ENCODE measurements around the gene LSP1. TPM values are rescaled to one million over a fixed set of nuclear protein-coding genes. Genes with fewer than 3 reads are reported as not detected.

LSP1 gene
- total RNA-seq, 1 donor from 2014 or later = 78.2 TPM

- H3K4me3 ChIP-seq = no peak overlapping the region
- peaks cover 5% of the 10 kb centered on the region for H3K27me3 ChIP-seq
- H3K36me3 ChIP-seq = no peaks in the 10 kb centered on the region
- no peak overlapping the region for H3K27ac ChIP-seq
- no peaks in the 10 kb centered on the region for H3K9me3 ChIP-seq
- ATAC-seq = no peak
- H3K4me1 ChIP-seq = no peaks in the 10 kb centered on the region
- intact Hi-C loops (cut with DNase I) = no loop called here
- no peak for TF ChIP-seq CTCF (IDR thresholded peaks at IDR 0.05)
- no peak for DNase-seq
These were observed 81.7 kb downstream of the LSP1 start for GRCh38 chr11:1934335-1935155.

GRCh38 chr11:1935156-1936071 is 82.5 kb downstream of the LSP1 start:
- DNase-seq (peak; percentile 60), ATAC-seq (no peak)
- no peak for TF ChIP-seq CTCF (IDR thresholded peaks at IDR 0.05)
- H3K36me3 ChIP-seq = no peaks in the 10 kb centered on the region
- no peak overlapping the region for H3K4me3 ChIP-seq
- no peaks in the 10 kb centered on the region for H3K9me3 ChIP-seq
- intact Hi-C loops (cut with DNase I) = no loop called here
- H3K27me3 ChIP-seq = peaks cover 5% of the 10 kb centered on the region
- no peaks in the 10 kb centered on the region for H3K4me1 ChIP-seq
- H3K27ac ChIP-seq = no peak overlapping the region

- Histone ChIP-seq H3K27ac (no peak overlapping the region), H3K4me3 (no peak overlapping the region), H3K9me3 (no peaks in the 10 kb centered on the region), H3K4me1 (no peaks in the 10 kb centered on the region), H3K36me3 (no peaks in the 10 kb centered on the region), H3K27me3 (peaks cover 5% of the 10 kb centered on the region)
- intact Hi-C loops (cut with DNase I) = no loop called here
- ATAC-seq (no peak), DNase-seq (peak; percentile 61)
- no peak for TF ChIP-seq CTCF (IDR thresholded peaks at IDR 0.05)
These were observed 83.3 kb downstream of the LSP1 start for GRCh38 chr11:1936072-1936780.

GRCh38 chr11:1936781-1937615 is 84.1 kb downstream of the LSP1 start:
- no peaks in the 10 kb centered on the region for H3K36me3 ChIP-seq
- H3K27ac ChIP-seq = no peak overlapping the region
- TF ChIP-seq CTCF (IDR thresholded peaks at IDR 0.05) = no peak
- DNase-seq (peak; percentile 62), ATAC-seq (no peak)
- H3K9me3 ChIP-seq = no peaks in the 10 kb centered on the region
- intact Hi-C loops (cut with DNase I) = no loop called here
- H3K27me3 ChIP-seq = peaks cover 5% of the 10 kb centered on the region
- H3K4me3 ChIP-seq = no peak overlapping the region
- H3K4me1 ChIP-seq = no peaks in the 10 kb centered on the region
